Measurements from ENCODE around the gene GRM4. TPM values are rescaled to one million over a fixed set of nuclear protein-coding genes. Genes with fewer than 3 reads are reported as not detected.

GRM4 gene
- total RNA-seq, 4 donors from 2014 or later: not detected

DNA sequence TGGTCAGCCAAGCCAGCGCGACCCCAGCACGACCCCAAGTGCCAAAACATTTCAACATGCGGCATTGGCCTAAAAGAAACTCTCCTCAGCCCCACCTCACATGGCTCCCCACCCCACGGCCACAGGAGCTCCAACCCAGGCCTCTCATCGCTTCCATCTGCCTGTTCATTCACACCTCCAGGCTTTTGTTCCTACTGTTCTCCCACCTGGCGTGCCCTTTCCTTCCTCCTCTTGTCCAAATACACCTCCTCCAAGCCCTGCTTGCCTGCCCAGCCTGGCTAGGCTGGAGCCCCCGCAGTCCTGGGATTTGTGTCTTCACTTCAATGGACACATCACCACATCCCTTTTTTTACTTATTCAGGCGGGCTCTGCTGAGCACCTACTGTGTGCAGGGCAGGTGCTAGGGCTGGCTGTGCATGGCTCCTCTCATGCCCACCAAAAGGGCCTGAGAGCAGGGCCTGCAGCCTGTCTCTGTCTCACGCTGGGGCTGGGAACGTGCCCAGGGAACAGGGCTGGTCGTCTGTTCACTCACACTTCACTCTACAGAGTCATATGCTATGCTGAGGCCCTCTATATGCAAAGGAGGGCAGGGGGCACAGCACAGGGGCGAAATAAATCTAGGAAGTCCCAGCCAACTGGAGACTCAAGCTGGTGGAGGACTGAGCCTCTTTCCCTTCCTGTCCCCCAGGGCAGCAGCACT, 61.1 kb downstream of the GRM4 start:
- no peaks in the 10 kb centered on the region for H3K4me1 ChIP-seq
- H3K27me3 ChIP-seq: peaks cover under 1% of the 10 kb centered on the region
- H3K4me3 ChIP-seq: no peak overlapping the region
- WGBS: 76% methylated on average over 13 of the region's 13 CpGs
- no peak overlapping the region for H3K27ac ChIP-seq
- H3K9me3 ChIP-seq: no peaks in the 10 kb centered on the region
- DNase-seq (ENCODE audit: low spot score in 2 of 2): no peak
- TF ChIP-seq, protein P1, sequence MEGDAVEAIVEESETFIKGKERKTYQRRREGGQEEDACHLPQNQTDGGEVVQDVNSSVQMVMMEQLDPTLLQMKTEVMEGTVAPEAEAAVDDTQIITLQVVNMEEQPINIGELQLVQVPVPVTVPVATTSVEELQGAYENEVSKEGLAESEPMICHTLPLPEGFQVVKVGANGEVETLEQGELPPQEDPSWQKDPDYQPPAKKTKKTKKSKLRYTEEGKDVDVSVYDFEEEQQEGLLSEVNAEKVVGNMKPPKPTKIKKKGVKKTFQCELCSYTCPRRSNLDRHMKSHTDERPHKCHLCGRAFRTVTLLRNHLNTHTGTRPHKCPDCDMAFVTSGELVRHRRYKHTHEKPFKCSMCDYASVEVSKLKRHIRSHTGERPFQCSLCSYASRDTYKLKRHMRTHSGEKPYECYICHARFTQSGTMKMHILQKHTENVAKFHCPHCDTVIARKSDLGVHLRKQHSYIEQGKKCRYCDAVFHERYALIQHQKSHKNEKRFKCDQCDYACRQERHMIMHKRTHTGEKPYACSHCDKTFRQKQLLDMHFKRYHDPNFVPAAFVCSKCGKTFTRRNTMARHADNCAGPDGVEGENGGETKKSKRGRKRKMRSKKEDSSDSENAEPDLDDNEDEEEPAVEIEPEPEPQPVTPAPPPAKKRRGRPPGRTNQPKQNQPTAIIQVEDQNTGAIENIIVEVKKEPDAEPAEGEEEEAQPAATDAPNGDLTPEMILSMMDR (IDR thresholded peaks at IDR 0.05): no peak
- TF ChIP-seq POLR2A (IDR thresholded peaks at IDR 0.05) (no peak), POLR2AphosphoS5 (IDR thresholded peaks at IDR 0.05) (no peak)
- H3K36me3 ChIP-seq: no peaks in the 10 kb centered on the region

DNA sequence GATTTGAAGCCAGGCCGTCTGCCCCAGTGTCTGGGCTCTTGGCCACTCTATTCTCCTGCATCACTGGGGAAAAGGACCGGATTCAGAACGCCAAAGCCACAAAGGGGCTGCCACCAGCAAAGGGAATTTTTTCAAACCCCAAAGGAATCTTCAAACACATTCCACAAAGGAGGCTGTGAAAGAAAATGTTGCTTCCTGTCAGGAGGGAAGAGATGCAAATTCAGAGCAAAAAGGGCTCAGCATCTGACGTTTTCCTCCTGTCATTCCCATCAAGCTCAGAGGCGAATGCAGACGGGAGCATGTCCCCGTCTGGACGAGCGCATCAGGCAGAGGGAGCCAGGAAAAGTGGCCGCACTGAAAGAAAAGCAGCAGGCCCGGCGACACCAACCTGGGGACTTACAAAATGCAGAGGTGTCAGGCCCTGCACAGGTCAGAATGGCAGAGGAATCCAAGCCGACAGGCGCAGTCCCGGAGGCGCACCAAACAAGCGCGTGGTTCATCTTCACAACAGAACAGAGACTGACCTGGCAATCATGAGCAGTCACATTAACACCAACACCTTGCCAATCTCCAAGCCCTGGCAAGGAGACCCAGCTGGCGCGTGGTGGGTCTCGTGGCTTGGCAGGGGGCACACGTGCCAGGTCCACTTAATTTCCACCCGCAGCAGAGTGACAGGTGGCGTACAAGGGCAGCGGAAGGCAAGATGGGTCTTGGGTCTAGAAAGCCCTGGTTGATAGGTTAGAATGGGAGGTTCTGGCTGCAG, 62.8 kb downstream of the GRM4 start:
- Histone ChIP-seq H3K4me1 (no peaks in the 10 kb centered on the region), H3K27me3 (peaks cover 9% of the 10 kb centered on the region), H3K4me3 (no peak overlapping the region), H3K9me3 (no peaks in the 10 kb centered on the region), H3K36me3 (no peaks in the 10 kb centered on the region), H3K27ac (no peak overlapping the region)
- 75% methylated on average over 25 of the region's 25 CpGs for WGBS
- TF ChIP-seq EP300 (IDR thresholded peaks at IDR 0.05) (no peak), POLR2AphosphoS5 (IDR thresholded peaks at IDR 0.05) (no peak), POLR2A (IDR thresholded peaks at IDR 0.05) (no peak)
- TF ChIP-seq, protein P1 (IDR thresholded peaks at IDR 0.05): no peak
- DNase-seq (ENCODE audit: low spot score in 2 of 2): no peak

DNA sequence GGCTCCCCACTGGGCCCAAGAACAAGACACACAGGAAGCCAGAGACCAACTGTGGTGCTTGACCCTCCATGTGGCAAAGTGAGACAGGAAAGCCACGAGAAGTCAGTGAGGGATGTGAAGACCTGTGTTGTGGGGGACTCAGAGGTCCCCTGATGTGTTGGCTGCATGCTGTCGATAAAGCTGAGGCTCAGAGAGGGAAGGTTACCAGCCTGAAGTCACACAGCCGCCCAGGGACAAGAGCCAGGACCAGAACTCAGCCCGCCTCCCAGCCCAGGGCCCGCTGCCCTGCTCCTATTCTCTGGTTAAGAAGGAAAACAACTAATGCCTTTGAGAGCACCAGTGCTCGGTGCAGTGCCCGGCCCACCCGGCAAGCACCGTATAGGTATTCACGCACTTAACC, 63.5 kb downstream of the GRM4 start:
- TF ChIP-seq EP300 (IDR thresholded peaks at IDR 0.05) (no peak), POLR2AphosphoS5 (IDR thresholded peaks at IDR 0.05) (no peak), POLR2A (IDR thresholded peaks at IDR 0.05) (no peak)
- no peak overlapping the region for H3K27ac ChIP-seq
- no peaks in the 10 kb centered on the region for H3K36me3 ChIP-seq
- DNase-seq (ENCODE audit: low spot score in 2 of 2): no peak
- H3K27me3 ChIP-seq: peaks cover 9% of the 10 kb centered on the region
- H3K9me3 ChIP-seq: no peaks in the 10 kb centered on the region
- no peak overlapping the region for H3K4me3 ChIP-seq
- WGBS: 92% methylated on average over 10 of the region's 10 CpGs
- no peaks in the 10 kb centered on the region for H3K4me1 ChIP-seq

DNA sequence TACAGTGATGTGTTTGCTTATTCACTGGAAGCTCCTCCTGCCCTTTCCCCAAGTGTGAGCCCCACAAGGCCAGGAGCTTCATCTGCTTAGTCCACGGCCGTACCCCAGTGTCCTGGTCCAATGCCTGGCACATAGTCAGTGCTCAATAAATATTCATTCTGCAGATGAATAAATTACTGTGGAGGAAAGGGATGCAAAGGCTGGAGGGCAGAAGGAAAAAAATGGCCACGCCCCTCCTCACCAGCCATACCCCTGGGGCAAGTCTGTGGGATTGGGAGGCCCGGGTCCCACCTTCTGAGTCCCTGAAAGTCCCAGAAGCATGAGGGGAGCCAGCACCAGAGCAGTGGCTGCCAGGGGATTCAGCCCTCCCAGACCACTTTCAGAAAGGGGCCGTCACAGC, 65.5 kb downstream of the GRM4 start:
- 83% methylated on average over 5 of the region's 5 CpGs for WGBS

DNA sequence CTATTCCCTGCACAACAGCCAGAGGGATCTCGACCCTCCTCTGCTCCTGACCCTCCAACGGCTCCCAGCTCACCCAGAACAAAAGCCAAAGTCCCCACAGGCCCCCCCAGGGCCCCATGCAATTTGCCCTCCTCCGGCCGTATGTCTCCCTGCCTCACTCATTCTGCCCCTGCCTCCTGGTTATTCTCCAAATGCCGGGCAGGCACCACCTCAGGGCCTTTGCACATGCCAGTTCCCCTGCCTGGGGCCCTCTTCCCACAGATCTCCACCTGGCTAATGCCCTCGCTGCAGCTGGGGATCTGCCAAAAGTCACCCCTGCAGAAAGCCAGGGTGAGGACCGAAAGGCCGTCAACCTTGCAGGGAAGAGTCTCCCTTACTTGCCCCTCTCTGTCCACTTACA, 66.0 kb downstream of the GRM4 start:
- TF ChIP-seq EP300 (IDR thresholded peaks at IDR 0.05): no peak
- TF ChIP-seq, protein P1 (IDR thresholded peaks at IDR 0.05): no peak
- no peak for TF ChIP-seq POLR2A (IDR thresholded peaks at IDR 0.05)
- TF ChIP-seq POLR2AphosphoS5 (IDR thresholded peaks at IDR 0.05): no peak
- Histone ChIP-seq H3K36me3 (no peaks in the 10 kb centered on the region), H3K27ac (no peak overlapping the region), H3K4me1 (no peaks in the 10 kb centered on the region), H3K27me3 (peaks cover 9% of the 10 kb centered on the region), H3K9me3 (no peaks in the 10 kb centered on the region), H3K4me3 (no peak overlapping the region)
- no peak for DNase-seq (ENCODE audit: low spot score in 2 of 2)
- WGBS: 78% methylated on average over 8 of the region's 8 CpGs

More for the DNA sequence above, 65.5 kb downstream of the GRM4 start:
- no peak overlapping the region for H3K4me3 ChIP-seq
- peaks cover 9% of the 10 kb centered on the region for H3K27me3 ChIP-seq
- no peaks in the 10 kb centered on the region for H3K9me3 ChIP-seq
- H3K27ac ChIP-seq: no peak overlapping the region
- H3K4me1 ChIP-seq: no peaks in the 10 kb centered on the region
- H3K36me3 ChIP-seq: no peaks in the 10 kb centered on the region
- DNase-seq (ENCODE audit: low spot score in 2 of 2): no peak
- TF ChIP-seq, protein P1 (IDR thresholded peaks at IDR 0.05): no peak
- no peak for TF ChIP-seq POLR2A (IDR thresholded peaks at IDR 0.05)
- no peak for TF ChIP-seq POLR2AphosphoS5 (IDR thresholded peaks at IDR 0.05)
- no peak for TF ChIP-seq EP300 (IDR thresholded peaks at IDR 0.05)
